ENCODE results near the gene ADAMTSL3. TPM values are rescaled to one million over a fixed set of nuclear protein-coding genes. Genes with fewer than 3 reads are reported as not detected.
A peak's percentile ranks its signal among the peaks of the same experiment; 100 is the strongest.
"Not testable (repeated sequence)": the region's sequence is repeated elsewhere in the genome, so short reads cannot be mapped to it uniquely, and the experiment has no call there.

Gene ADAMTSL3
- total RNA-seq, 1 donor from 2014 or later, result 0.64 TPM

- Mint-ChIP-seq H3K27ac (ENCODE audit: unreplicated experiment) (no peak overlapping the region), H3K4me1 (ENCODE audit: unreplicated experiment) (no peaks in the 10 kb centered on the region), H3K9me3 (ENCODE audit: unreplicated experiment) (no peaks in the 10 kb centered on the region), H3K4me3 (ENCODE audit: unreplicated experiment) (no peak overlapping the region), H3K36me3 (ENCODE audit: low read depth, unreplicated experiment) (no peaks in the 10 kb centered on the region), H3K27me3 (ENCODE audit: unreplicated experiment) (peaks cover 6% of the 10 kb centered on the region)
- DNase-seq (ENCODE audit: low spot score), result no peak
- TF ChIP-seq, protein P1, sequence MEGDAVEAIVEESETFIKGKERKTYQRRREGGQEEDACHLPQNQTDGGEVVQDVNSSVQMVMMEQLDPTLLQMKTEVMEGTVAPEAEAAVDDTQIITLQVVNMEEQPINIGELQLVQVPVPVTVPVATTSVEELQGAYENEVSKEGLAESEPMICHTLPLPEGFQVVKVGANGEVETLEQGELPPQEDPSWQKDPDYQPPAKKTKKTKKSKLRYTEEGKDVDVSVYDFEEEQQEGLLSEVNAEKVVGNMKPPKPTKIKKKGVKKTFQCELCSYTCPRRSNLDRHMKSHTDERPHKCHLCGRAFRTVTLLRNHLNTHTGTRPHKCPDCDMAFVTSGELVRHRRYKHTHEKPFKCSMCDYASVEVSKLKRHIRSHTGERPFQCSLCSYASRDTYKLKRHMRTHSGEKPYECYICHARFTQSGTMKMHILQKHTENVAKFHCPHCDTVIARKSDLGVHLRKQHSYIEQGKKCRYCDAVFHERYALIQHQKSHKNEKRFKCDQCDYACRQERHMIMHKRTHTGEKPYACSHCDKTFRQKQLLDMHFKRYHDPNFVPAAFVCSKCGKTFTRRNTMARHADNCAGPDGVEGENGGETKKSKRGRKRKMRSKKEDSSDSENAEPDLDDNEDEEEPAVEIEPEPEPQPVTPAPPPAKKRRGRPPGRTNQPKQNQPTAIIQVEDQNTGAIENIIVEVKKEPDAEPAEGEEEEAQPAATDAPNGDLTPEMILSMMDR (IDR thresholded peaks at IDR 0.05; ENCODE audit: unreplicated experiment), result no peak
These were observed 380.1 kb downstream of the ADAMTSL3 start for GRCh38 chr15:84033793-84034553.

GRCh38 chr15:84034578-84035398 is 380.9 kb downstream of the ADAMTSL3 start:
- DNase-seq (ENCODE audit: low spot score), result peak; percentile 20
- Mint-ChIP-seq H3K4me3 (ENCODE audit: unreplicated experiment) (no peak overlapping the region), H3K9me3 (ENCODE audit: unreplicated experiment) (no peaks in the 10 kb centered on the region), H3K36me3 (ENCODE audit: low read depth, unreplicated experiment) (no peaks in the 10 kb centered on the region), H3K27me3 (ENCODE audit: unreplicated experiment) (peaks cover 6% of the 10 kb centered on the region), H3K4me1 (ENCODE audit: unreplicated experiment) (no peaks in the 10 kb centered on the region), H3K27ac (ENCODE audit: unreplicated experiment) (no peak overlapping the region)
- TF ChIP-seq, protein P1 (IDR thresholded peaks at IDR 0.05; ENCODE audit: unreplicated experiment), result peak; percentile 79

- Mint-ChIP-seq H3K4me1 (ENCODE audit: unreplicated experiment) (no peaks in the 10 kb centered on the region), H3K9me3 (ENCODE audit: unreplicated experiment) (no peaks in the 10 kb centered on the region), H3K27me3 (ENCODE audit: unreplicated experiment) (peaks cover 6% of the 10 kb centered on the region), H3K4me3 (ENCODE audit: unreplicated experiment) (no peak overlapping the region), H3K27ac (ENCODE audit: unreplicated experiment) (no peak overlapping the region), H3K36me3 (ENCODE audit: low read depth, unreplicated experiment) (no peaks in the 10 kb centered on the region)
- TF ChIP-seq, protein P1 (IDR thresholded peaks at IDR 0.05; ENCODE audit: unreplicated experiment), result peak; percentile 59
- no peak for DNase-seq (ENCODE audit: low spot score)
These were observed 381.5 kb downstream of the ADAMTSL3 start for GRCh38 chr15:84035399-84035766.

DNA sequence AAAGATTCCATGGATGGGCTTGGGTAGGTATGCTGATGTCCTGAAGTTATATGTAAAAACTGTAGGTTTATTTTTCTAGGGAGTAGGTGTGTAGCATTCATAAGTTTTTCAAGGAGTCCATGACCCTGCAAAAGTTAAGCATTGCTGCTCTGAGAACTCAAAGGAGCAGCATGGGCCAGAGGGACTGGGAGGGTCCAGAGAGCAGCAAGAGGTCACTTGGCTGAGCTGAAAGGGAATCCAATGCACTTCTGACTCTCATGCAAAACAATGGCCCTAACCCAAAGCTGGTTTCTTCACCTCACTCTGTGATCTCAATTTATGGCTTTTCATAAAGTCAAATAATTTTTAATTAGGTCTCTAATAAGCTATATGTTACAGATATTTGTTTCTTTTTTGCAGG is 383.4 kb downstream of the ADAMTSL3 start:
- Mint-ChIP-seq H3K9me3 (ENCODE audit: unreplicated experiment) (no peaks in the 10 kb centered on the region), H3K27ac (ENCODE audit: unreplicated experiment) (no peak overlapping the region), H3K27me3 (ENCODE audit: unreplicated experiment) (peaks cover 6% of the 10 kb centered on the region), H3K4me1 (ENCODE audit: unreplicated experiment) (no peaks in the 10 kb centered on the region), H3K36me3 (ENCODE audit: low read depth, unreplicated experiment) (no peaks in the 10 kb centered on the region), H3K4me3 (ENCODE audit: unreplicated experiment) (no peak overlapping the region)
- TF ChIP-seq, protein P1 (IDR thresholded peaks at IDR 0.05; ENCODE audit: unreplicated experiment), result no peak
- no peak for DNase-seq (ENCODE audit: low spot score)

DNA sequence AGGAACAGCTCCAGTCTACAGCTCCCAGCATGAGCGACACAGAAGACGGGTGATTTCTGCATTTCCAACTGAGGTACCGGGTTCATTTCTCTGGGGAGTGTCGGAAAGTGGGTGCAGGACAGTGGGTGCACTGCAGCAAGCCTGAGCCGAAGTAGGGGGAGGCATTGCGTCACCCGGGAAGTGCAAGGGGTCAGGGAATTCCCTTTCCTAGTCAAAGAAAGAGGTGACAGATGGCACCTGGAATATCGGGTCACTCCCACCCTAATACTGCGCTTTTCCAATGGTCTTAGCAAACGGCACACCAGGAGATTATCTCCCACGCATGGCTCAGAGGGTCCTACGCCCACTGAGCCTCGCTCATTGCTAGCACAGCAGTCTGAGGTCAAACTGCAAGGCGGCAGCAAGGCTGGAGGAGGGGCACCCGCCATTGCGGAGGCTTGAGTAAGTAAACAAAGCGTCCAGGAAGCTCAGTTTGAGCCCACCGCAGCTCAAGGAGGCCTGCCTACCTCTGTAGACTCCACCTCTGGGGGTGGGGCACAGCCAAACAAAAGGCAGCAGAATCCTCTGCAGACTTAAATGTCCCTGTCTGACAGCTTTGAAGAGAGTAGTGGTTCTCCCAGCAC is 388.6 kb downstream of the ADAMTSL3 start:
- H3K4me3 Mint-ChIP-seq (ENCODE audit: unreplicated experiment); H3K9me3 Mint-ChIP-seq (ENCODE audit: unreplicated experiment); H3K36me3 Mint-ChIP-seq (ENCODE audit: low read depth, unreplicated experiment); H3K4me1 Mint-ChIP-seq (ENCODE audit: unreplicated experiment); H3K27ac Mint-ChIP-seq (ENCODE audit: unreplicated experiment); DNase-seq (ENCODE audit: low spot score); H3K27me3 Mint-ChIP-seq (ENCODE audit: unreplicated experiment): not testable (repeated sequence)
